NCI-H460 (cell line): ENCODE data around the gene CEACAM18. TPM values are rescaled to one million over a fixed set of nuclear protein-coding genes. Genes with fewer than 3 reads are reported as not detected.
"Not testable (repeated sequence)": the region's sequence is repeated elsewhere in the genome, so short reads cannot be mapped to it uniquely, and the experiment has no call there.

Source experiments
- DNase-seq: peaks from one replicate; pipeline ENCODE4 v3.0.0-alpha.2; 2016; ENCODE audit warnings: low read depth; ENCODE audit errors: extremely low read depth
- polyA plus RNA-seq: library from polyadenylated mRNA; depleted of rRNA; stranded (reverse); fragments of >200 nt; gene quantifications from 2 replicates; pipeline ENCODE4 v1.2.3, GENCODE V29; 2014; cell fraction: nucleus; rRNA removed
- total RNA-seq: library from RNA; depleted of rRNA; stranded (reverse); fragments of >200 nt; shearing (Covaris generic); gene quantifications from 2 replicates; pipeline ENCODE4 v1.2.3, GENCODE V29; 2014; rRNA removed

The CEACAM18 gene
- total RNA-seq, result not detected in 2 replicates
- not detected in 2 replicates for polyA plus RNA-seq

DNA sequence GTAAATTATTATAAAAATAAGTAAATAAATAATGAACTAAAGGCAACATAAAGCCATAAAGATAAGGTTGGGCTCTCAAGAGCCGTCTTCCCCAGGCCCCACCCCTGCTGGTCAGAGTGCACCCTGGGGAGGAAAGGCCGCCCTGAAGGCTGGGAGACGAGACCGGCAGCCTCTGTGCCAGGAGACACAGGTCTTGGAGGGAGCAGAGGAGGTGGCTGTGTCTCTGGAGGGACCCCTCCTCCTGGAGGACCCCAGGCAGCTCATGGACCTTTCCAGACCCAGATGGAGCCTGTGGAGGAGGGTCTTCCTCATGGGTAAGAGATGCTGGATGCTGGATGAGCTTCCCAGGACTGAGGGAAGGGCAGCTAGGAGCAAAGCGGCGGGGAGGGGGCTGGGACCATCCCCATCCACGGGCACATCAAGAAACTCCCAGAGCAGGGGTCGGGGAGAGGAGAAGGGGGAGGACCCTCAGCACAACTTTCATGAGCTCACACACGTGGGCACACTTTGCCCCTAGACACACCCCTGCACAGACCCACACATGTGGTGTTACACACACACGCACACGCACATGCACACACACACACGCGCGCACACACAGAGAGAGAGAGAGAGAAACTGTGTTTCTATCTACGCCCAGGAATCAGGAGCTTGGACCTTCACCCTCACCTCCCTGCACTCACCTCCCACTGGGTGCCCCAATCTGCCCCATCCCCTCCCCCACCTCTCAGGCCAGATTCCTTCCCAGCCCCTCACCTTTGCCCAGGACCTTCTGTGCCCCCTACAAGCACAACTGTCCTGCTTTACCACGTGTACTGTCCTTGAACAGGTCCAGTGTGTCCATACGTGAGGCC, at the start of gene CEACAM18:
TSS of gene CEACAM18 (plus strand) at position 159 of the 854 bp plus-strand sequence.
- DNase-seq, result no peak

DNA sequence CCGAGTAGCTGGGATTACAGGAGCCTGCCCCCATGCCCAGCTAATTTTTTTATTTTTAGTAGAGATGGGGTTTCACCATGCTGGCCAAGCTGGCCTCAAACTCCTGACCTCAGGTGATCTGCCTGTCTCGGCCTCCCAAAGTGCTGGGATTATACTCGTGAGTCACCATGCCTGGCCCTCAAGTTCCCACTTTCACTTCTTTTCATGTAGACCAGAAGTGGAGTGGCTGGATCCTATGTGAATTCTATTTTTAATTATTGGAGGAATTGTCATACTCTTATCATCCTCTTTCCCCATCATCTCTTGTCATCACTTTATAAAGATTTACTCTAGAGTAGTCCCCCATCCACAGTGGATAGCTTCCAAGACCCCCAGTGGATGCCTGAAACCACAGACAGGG, 48.1 kb upstream of the CEACAM18 start:
- DNase-seq, result no peak

DNA sequence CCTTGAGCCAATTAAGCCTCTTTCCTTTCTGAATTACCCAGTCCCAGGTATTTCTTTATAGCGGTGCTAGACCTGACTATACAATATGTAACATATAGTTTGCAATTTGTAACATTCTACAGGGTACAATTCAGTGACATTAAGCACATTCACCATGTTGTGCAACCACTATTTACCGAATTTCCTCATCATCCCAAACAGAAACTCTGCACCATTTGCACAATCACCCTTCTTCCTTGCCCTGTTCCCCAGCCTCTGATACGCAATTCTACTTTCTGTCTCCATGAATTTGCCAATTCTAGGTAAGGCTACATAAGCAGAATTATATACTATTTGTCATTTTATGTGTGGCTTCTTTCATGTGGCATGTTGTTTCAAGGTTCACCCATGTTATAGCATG, 47.2 kb upstream of the CEACAM18 start:
- no peak for DNase-seq

DNA sequence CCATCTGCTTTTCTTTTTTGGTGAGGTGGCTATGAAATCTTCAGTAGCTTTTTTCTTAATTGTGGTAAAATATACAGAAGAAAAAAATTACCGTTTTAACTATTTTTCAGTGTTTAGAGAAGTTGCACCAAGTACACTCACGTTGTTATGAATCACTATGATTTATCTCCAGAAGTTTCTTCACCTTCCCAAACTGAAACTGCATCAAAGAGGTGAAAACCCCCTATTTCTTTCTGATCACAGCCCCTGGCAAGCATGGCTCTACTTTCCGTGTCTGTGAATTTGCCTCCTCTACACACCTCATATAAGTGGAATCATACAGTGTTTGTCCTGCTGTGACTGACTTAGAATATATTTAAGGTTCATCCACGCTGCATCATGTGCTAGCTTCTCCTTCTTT, 45.3 kb upstream of the CEACAM18 start:
- no peak for DNase-seq

DNA sequence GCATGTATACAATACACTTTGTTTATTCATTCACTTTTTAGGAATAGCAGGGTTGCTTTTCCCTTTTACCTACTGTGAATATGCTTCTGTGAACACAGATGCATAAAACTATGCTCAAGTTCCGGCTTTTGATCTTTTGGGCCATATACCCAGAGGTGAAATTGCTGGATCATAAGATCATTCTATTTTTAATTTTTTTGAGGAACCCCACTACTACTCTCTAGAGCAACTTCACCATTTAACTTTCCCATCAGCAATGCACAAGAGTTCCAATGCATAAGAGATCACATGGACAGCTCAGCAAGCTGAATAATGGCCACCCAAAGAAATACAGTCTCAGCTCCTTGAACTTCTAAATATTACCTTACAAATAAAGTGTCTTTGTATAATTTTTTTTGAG, 43.9 kb upstream of the CEACAM18 start:
- no peak for DNase-seq

DNA sequence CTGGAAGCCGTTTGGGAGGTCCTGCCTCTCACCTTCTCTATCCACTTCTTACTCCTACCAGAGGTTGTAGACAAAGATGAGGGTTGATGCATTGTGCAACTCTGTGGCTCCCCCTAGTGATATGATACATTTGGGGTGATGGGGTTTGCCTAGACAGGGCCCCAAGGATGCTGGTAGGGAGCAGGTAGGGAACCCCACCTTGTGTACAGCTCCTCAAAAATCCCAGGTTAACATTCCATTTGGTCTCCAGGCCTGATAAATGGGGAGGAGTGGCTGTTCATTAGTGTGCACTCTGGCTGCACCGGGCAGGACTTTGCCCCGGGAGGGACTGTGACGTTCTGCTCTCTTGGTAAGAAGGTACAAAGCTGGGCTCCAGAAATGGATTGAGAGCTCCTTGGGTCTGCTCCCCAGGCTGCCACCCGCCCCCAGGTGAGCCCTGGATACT, 39.3 kb upstream of the CEACAM18 start:
- DNase-seq, result no peak

DNA sequence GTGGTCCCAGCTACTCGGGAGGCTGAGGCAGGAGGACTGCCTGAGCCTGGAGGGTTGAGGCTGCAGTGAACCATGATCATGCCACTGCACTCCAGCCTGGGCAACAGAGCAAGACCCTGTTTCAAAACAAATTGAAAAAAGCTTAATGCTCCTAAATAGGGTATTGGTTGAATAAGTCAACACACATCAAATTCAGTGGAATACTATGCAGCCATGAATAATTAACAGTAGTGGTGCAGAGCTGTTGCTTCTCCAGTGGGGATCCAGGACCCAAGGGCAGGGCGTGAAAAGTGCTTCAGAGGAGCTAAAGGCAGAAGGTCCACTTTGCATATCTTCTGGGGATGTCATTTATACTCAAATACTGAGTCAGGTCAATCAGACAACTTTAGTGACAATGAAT, 38.3 kb upstream of the CEACAM18 start:
- no peak for DNase-seq

DNA sequence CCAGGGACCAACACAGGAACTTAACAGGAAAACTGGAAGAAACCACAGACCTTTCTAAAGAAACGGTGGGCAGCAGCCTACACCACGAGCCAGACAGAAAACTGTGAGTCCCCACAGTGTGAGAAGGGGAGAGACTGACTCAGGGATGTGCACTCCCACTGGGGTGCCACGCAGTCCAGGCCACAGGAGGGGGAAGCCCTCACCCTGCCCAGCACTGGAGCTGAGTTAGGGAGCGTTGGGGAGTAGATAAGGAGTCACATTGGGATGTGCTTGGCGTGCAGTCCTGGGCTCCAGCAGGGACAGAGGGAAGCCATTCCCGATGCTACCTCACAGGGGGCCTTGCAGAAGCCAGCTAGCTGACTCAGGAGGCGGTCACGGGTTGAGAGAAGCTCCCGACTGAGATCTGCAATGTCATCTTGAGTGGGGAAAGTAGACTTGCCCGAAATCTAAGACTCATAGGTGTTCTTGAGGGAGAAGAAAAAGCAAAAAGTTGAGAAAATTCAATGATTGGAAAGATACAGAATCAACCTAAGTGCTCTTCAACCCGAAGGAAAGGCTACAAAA, 37.4 kb upstream of the CEACAM18 start:
- no peak for DNase-seq

DNA sequence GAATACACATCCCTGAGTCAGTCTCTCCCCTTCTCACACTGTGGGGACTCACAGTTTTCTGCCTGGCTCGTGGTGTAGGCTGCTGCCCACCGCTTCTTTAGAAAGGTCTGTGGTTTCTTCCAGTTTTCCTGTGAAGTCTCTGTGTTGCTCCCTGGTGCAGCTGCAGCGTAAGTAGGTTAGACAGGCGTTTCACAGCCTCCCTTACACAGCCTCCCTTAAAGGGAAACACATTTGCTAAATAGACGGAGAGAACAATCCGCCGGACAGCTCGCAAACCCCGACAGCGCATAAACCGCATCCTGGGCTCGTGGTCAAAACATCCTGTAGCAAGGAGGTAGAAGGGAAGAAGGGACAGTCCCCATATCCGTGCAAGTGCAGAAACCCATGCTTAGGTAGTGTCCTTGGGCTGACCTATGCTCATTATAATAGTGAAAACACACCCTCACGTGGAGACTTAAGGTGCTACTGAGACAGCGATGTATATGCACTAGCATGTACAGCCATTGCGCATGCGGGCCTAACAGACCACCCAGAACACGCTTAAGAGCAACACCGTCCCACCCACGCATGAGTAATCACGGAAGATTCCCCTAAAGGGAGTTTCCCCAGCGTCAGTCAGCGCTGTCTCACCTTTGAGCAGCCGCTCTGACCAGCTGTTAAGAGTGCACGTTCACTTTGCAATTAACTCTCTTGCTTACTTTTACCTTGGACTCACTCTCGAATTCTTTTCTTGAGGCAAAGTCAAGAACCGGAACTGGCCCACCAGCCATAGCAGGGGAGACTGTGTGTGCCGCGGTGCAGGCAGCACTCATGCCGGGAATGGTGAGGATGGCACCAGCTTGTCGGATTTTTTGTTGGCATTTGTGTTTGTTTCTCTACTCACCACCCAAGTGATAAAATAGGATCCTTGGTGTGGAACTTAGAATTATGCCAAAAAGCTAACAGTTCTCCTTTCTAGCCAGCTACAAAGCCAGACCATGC, 36.6 kb upstream of the CEACAM18 start:
- no peak for DNase-seq

DNA sequence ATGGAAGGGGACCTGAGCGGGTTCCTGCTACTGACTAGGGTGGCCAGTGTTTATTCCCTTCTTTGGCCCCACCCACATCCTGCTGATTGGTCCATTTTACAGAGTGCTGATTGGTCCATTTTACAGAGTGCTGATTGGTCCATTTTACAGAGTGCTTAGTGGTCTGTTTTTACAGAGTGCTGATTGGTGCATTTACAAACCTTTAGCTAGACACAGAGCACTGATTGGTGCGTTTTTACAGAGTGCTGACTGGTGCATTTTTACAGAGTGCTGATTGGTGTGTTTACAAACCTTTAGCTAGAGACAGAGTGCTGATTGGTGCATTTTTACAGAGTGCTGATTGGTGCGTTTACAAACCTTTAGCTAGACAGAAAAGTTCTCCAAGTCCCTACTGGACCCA, 30.8 kb upstream of the CEACAM18 start:
- DNase-seq, result not testable (repeated sequence)

DNA sequence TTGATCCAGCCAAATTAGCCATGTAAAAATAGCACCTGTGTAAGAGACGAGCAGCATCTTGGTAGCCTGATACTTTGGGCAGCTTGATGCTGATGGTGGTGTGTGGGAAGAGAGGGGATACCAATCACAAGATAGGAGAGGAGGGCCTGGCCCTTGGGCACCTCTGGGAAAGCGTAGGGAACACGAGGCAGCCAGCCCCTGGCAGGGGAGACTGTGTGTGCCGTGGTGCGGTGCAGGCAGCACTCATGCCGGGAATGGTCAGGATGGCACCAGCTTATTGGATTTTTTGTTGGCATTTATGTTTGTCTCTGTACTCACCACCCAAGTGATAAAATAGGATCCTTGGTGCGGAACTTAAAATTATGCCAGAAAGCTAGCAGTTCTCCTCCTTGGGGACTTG, 30.3 kb upstream of the CEACAM18 start:
- no peak for DNase-seq

DNA sequence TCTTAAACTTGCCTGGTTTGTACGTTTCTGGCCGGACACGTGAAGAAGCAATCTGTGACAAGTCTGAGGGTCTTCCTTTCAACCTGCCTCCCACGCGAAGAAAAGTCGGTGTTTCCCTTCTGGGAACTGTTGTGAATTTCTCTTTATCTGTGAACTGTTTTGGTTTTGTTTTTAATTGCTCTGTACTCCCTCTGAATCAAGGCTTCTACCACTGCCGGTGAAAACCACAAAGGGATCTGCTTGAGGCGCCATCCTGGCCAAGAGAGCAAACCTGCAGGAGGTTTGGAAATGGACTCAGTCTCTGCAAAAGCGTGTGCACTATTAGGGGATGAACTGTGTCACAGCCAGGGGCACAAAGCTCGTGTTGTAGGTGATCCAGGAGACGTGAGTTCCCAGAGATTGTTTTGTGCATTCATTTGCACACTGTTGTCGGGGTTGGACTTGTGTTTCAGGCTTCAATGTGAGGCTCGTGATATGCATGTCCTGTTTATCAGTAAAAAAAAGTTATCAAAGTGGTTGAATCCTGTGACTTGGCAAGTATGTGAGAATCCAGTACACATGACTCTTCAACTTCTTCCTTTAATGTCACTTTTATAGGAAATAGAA, 29.8 kb upstream of the CEACAM18 start:
- no peak for DNase-seq

DNA sequence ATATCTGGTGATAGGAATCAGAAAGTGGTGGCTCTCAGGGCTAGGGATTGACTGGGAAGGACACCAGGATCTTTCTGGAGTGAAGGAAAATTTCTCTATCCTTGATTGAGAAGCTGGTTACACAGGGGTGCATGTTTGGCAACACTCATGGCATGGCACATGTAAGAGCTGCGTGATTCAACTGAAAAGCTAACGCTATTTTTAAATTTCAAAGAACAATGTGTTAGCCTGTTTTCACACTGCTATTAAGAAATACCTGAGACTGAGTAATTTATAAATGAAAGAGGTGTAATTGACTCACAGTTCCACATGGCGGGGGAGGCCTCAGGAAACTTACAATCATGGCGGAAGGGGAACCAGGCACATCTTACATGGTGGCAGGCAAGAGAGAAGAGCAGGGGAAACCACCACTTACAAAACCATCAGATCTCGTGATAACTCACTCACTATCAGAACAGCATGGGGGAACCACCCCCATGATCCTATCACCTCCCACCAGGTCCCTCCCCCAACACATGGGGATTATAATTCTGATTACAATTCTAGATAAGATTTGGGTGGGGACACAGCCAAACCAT, 27.5 kb upstream of the CEACAM18 start:
- no peak for DNase-seq

DNA sequence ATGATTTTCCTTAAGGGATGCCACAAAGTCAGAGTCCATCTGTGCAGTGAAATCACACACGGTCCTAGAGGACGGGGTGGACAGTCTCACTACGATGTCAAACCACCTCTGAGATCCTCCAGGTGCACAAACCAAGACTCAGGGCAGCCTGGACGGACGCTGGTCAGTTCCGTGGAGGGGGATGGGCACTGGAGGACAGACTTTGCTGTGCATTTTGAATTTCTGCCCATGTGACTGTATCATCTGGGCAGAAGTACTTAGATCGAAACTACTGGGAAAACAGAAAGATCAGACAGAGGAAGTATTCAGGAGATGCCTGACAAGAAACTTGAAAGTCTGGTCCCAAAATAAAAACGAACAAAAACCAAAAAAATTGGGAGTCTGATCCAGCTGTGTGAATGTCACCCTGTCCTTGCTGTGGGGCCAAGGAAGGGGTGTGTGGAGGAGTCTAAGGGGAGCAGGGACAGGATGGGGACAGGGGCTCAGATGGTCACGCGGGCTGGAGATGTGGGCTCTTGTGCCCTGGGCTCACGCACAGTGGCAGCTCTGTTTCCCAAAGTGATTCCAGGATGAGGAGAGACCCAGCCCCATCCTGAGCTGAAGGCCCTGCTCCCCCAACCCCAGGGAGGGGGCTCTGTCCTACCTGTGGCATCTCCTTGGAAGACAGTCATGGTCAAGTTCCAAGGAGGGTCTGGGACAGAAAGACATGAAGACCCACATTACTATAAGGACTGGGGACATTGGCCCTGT, 21.6 kb upstream of the CEACAM18 start:
- DNase-seq, result no peak

DNA sequence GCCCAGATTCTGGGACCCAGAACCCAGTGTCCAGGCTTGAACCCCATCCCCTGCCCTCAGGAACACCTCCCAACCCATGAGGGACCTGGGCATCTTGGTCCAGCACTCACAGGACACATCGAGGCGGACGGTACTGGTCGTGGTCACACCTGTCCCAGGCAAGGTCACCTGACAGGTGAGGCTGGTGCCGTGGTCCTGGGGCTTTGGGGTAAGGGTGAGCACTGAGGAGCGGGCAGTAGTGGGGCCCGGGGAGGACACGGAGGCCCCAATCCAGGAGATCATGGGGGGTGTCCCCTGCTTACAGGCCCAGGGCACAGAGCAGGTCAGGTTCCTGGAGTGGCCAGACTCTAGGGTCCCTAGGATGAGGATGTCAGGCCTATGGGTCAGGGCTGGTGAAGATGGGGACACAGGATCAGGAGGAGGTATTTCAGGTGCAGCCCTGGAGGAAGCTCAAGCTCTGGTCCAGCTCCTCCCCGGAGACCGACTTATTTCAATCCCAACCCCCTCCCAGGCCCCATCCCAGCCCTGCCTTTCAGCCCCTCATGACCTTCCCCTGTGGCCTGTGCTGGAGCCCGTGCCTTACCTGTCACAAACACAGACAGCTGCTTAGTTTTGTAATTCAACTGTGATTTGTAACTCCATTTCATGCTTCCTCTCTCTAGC, 20.9 kb upstream of the CEACAM18 start:
- no peak for DNase-seq

DNA sequence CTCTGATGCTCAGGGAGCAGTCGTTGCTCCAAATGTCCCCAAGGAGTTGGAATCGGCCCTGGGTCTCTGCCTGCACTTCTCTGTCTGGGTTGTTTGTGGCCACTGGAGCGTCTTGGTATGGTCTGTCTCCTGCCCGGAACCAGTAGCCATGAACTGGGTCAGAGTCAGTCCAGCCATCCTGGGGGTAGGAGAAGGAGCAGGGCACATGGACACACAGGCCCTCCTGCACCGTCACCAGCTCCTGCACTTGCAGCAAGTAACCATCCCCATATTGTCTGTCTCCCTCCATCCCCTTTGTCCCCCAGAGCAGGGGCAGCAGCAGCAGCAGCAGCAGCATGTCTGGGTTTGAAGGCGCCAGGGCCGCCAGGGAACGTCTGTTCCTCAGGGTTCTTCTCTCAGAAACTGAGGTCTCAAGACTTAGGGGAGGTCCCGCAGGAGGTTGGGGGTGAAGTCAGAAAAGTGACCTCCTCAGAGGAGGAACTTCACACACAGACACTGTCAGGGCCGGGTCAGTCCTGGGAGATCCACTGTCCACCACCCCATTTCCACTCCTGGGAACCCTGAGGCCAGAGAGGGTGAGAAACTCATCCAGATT, 20.2 kb upstream of the CEACAM18 start, which contains the start of gene SIGLEC8:
TSS of gene SIGLEC8 (minus strand) at position 404 of the 595 bp plus-strand sequence. CDS start at position 337, 67 bp downstream.
- DNase-seq, result no peak

DNA sequence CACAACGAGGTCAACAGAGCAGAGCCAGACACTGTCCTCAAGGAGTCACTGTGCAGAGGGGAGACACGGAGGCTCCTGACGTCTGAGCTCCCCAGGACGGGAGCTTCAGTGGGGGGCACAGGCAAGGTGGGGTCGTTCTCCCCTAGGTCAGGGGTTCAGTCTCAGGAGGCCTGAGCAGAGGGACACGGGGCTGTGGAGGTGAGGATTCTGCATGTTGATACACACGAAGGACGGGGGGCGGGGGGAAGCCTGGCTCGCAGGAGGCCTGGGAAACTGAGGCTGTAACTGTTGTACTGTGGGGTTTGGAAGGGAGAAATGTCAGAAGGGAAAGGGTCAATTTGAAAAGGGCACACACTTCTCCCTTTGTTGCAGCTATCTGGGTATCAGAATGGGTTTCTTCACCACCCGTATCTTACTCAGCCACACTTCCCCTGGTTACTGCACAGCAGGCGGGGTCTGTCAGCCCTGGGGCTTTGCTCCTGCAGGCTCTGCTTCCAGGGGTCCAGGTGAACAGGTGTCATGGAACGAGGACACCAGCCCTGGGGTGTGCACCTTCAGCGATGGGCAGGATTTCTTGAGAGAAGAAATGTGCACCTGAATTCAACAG, 19.3 kb upstream of the CEACAM18 start:
- no peak for DNase-seq
